ENCODE data around the gene LBX2. TPM values are rescaled to one million over a fixed set of nuclear protein-coding genes. Genes with fewer than 3 reads are reported as not detected.
A peak's percentile ranks its signal among the peaks of the same experiment; 100 is the strongest.
"Not testable (repeated sequence)": the region's sequence is repeated elsewhere in the genome, so short reads cannot be mapped to it uniquely, and the experiment has no call there.

Gene LBX2
- total RNA-seq, 4 donors from 2014 or later: 0.50 to 2.6 (median 1.9) TPM; not detected in 1

DNA sequence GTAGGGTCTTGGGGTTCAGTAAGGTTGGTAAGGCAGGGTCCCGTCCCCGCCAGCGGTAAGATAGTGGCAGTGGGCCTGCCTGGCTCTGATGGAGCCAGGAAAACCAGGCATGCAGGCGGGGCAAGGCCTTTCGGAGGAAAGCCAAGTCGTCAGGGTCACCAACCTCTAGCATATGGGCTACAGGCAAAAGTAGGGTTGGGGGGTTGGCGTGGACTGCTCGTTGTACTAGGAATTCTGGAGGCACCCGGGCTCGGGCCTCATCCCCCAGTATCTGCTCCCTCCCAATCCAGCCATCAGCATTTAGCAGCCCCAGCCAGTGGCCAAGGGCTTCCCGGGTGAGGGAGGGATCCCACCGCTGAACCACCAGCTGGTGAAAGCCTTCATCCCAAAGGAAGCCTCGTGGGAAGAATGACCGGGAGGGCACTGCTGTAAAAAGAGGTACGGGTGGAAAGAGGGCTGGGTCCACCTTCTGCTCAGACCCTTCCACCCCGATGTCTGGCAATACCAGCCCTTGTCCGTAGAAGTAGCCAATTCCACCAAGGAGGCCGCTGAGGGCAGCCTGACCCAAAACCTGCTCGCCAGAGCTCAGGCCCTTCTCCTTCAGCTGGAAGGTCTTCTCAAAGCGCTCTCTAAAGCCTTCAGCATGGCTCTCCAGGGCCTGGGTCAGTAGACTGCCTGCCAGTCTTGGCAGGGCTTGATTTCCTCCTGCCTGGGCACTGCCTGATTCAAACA, 37.2 kb downstream of the LBX2 start:
- intact Hi-C loops (cut with DNase I): no loop called here
- 92 to 94% methylated on average over 10 to 18 of the region's 20 CpGs for WGBS, 2 donors
- Histone ChIP-seq H3K4me3 (replicated peaks in 1 of 3) (no peak overlapping the region), H3K27ac (no peak overlapping the region), H3K4me1 (peaks cover 19 to 20% of the 10 kb centered on the region in 2 donors), H3K27me3 (no peaks in the 10 kb centered on the region), H3K9me3 (no peaks in the 10 kb centered on the region), H3K36me3 (peaks cover 7 to 12% of the 10 kb centered on the region in 2 donors)
- no peak for DNase-seq
- TF ChIP-seq CTCF (IDR thresholded peaks at IDR 0.05) (no peak), POLR2A (IDR thresholded peaks at IDR 0.05) (no peak)

GRCh38 chr2:74461187-74462053, 38.0 kb downstream of the LBX2 start:
- TF ChIP-seq POLR2A (IDR thresholded peaks at IDR 0.05) (no peak), CTCF (IDR thresholded peaks at IDR 0.05) (no peak)
- H3K36me3 ChIP-seq: peaks cover 7 to 12% of the 10 kb centered on the region in 2 donors
- H3K4me1 ChIP-seq: peaks cover 26 to 27% of the 10 kb centered on the region in 2 donors
- H3K27me3 ChIP-seq: no peaks in the 10 kb centered on the region
- intact Hi-C loops (cut with DNase I): no loop called here
- no peak overlapping the region for H3K4me3 ChIP-seq (replicated peaks in 1 of 3)
- H3K9me3 ChIP-seq: no peaks in the 10 kb centered on the region
- no peak for DNase-seq
- no peak overlapping the region for H3K27ac ChIP-seq
- 89 to 96% methylated on average over 17 to 26 of the region's 27 CpGs for WGBS, 2 donors

- H3K4me3 ChIP-seq (replicated peaks in 1 of 3); DNase-seq; H3K27ac ChIP-seq; H3K27me3 ChIP-seq; H3K9me3 ChIP-seq; intact Hi-C loops (cut with DNase I): not testable (repeated sequence)
- peaks cover 31 to 38% of the 10 kb centered on the region in 2 donors for H3K4me1 ChIP-seq
- peaks cover 7 to 12% of the 10 kb centered on the region in 2 donors for H3K36me3 ChIP-seq
- 70 to 86% methylated on average over 9 to 10 of the region's 10 CpGs for WGBS, 2 donors
These were observed 39.2 kb downstream of the LBX2 start for GRCh38 chr2:74460187-74460586.

GRCh38 chr2:74459503-74460118, 39.8 kb downstream of the LBX2 start:
- WGBS, 2 donors: 74 to 86% methylated on average over 10 to 13 of the region's 13 CpGs
- Histone ChIP-seq H3K36me3 (peaks cover 7 to 12% of the 10 kb centered on the region in 2 donors), H3K4me1 (peaks cover 31 to 38% of the 10 kb centered on the region in 2 donors)
- H3K27me3 ChIP-seq; H3K27ac ChIP-seq; DNase-seq; H3K9me3 ChIP-seq; H3K4me3 ChIP-seq (replicated peaks in 1 of 3); intact Hi-C loops (cut with DNase I): not testable (repeated sequence)

- intact Hi-C loops (cut with DNase I): no loop called here
- no peak for DNase-seq
- peaks cover 25 to 32% of the 10 kb centered on the region in 2 donors for H3K4me1 ChIP-seq
- TF ChIP-seq CTCF (IDR thresholded peaks at IDR 0.05): no peak
- 2 to 5% methylated on average over 6 to 10 of the region's 10 CpGs for WGBS, 2 donors
- no peaks in the 10 kb centered on the region for H3K9me3 ChIP-seq
- H3K27me3 ChIP-seq: no peaks in the 10 kb centered on the region
- peaks cover 7 to 12% of the 10 kb centered on the region in 2 donors for H3K36me3 ChIP-seq
- H3K27ac ChIP-seq: peak overlapping the region in 2 of 3 donors; percentile 27 to 61
- peak overlapping the region; percentile 34 to 69 (median 60) for H3K4me3 ChIP-seq (replicated peaks in 1 of 3)
These were observed 40.5 kb downstream of the LBX2 start for GRCh38 chr2:74458938-74459363.

Data from thyroid gland (tissue), 4 donors.